IMR-90 (cell line): Measurements from ENCODE around the gene EBF4. TPM values are rescaled to one million over a fixed set of nuclear protein-coding genes. Genes with fewer than 3 reads are reported as not detected.

ENCODE experiments used
- ATAC-seq: fragments of 200-7000 bp; cut with Tn5 transposase; 2 replicates; pipeline ENCODE4 v1.9.1; 2020; ENCODE audit warnings: low read depth, mild to moderate bottlenecking, moderate library complexity
- BruUV-seq: library from RNA; stranded (reverse); fragments of 400-500 nt; replicated peaks from 2 replicates; lab custom pipeline; 2021; lab: Mats Ljungman, UMichigan
- CTCF ChIA-PET: fragments of 300-600 bp; formaldehyde crosslinking; extraction: SDS; loops from one replicate; lab custom pipeline; 2021; ENCODE audit warnings: antibody characterized with exemption; lab: Yijun Ruan, JAX
- POLR2A ChIA-PET: fragments of 300-600 bp; sonication (Branson Sonifier 250); formaldehyde crosslinking; loops from one replicate; lab custom pipeline; 2022; ENCODE audit warnings: antibody characterized with exemption; ENCODE audit not compliant: unreplicated experiment; lab: Charles Lee
- DNase-seq: peaks from one replicate; pipeline ENCODE4 v3.0.0; 2013
- H2AFZ ChIP-seq: replicated peaks from 2 replicates; pipeline ENCODE3; 2013; ENCODE audit warnings: low read length, mild to moderate bottlenecking; ENCODE audit not compliant: poor library complexity
- H2AK5ac ChIP-seq: 2 replicates; pipeline ENCODE4 v1.6.1; 2013; ENCODE audit warnings: low read depth, low read length, inconsistent platforms
- H2AK9ac ChIP-seq: replicated peaks from 2 replicates; pipeline ENCODE3; 2013; ENCODE audit warnings: mild to moderate bottlenecking, low read depth, low read length, moderate library complexity; ENCODE audit not compliant: poor library complexity
- H2BK120ac ChIP-seq: 2 replicates; pipeline ENCODE4 v1.6.1; 2013; ENCODE audit warnings: low read depth, low read length, inconsistent platforms
- H2BK15ac ChIP-seq: 3 replicates; pipeline ENCODE4 v1.6.1; 2013; ENCODE audit warnings: low read depth, low read length, inconsistent platforms
- H2BK20ac ChIP-seq: 2 replicates; pipeline ENCODE4 v1.6.1; 2013; ENCODE audit warnings: low read depth, mild to moderate bottlenecking, inconsistent platforms, low read length, moderate library complexity
- H2BK5ac ChIP-seq: 2 replicates; pipeline ENCODE4 v1.6.1; 2013; ENCODE audit warnings: mild to moderate bottlenecking, low read depth, low read length, inconsistent platforms; ENCODE audit not compliant: poor library complexity, severe bottlenecking
- H3K14ac ChIP-seq: replicated peaks from 2 replicates; pipeline ENCODE4 v1.6.1; 2013; ENCODE audit warnings: low read depth, low read length, inconsistent platforms
- H3K18ac ChIP-seq: 2 replicates; pipeline ENCODE4 v1.6.1; 2013; ENCODE audit warnings: low read depth, low read length, control low read depth
- H3K23ac ChIP-seq: 2 replicates; pipeline ENCODE4 v1.6.1; 2013; ENCODE audit warnings: low read depth, low read length, inconsistent platforms
- H3K27ac ChIP-seq: 2 replicates; pipeline ENCODE4 v1.5.1; 2013; ENCODE audit warnings: mild to moderate bottlenecking, control low read depth, low read length; ENCODE audit not compliant: insufficient read depth
- H3K27me3 ChIP-seq: 2 replicates; pipeline ENCODE4 v1.6.1; 2013; ENCODE audit warnings: low read length; ENCODE audit not compliant: control insufficient read depth, insufficient read depth
- H3K36me3 ChIP-seq: 2 replicates; pipeline ENCODE4 v1.6.1; 2013; ENCODE audit warnings: low read length, mixed read lengths; ENCODE audit not compliant: control insufficient read depth, insufficient read depth
- H3K4ac ChIP-seq: 2 replicates; pipeline ENCODE4 v1.6.1; 2013; ENCODE audit warnings: low read depth, low read length, inconsistent platforms
- H3K4me1 ChIP-seq: 2 replicates; pipeline ENCODE4 v1.6.1; 2013; ENCODE audit warnings: low read length, mixed read lengths; ENCODE audit not compliant: control insufficient read depth, insufficient read depth
- H3K4me2 ChIP-seq: 2 replicates; pipeline ENCODE4 v1.6.1; 2013; ENCODE audit warnings: low read depth, mild to moderate bottlenecking, control low read depth, low read length, moderate library complexity
- H3K4me3 ChIP-seq: 2 replicates; pipeline ENCODE4 v1.5.1; 2013; ENCODE audit warnings: low read depth, mild to moderate bottlenecking, control low read depth, low read length, moderate library complexity; ENCODE audit not compliant: insufficient read depth
- H3K56ac ChIP-seq: 2 replicates; pipeline ENCODE4 v1.6.1; 2013; ENCODE audit warnings: low read length, inconsistent platforms; ENCODE audit not compliant: insufficient read depth; ENCODE audit errors: extremely low read depth
- H3K79me1 ChIP-seq, 2 experiments: 2 replicates each; pipeline ENCODE4 v1.6.1; 2013; ENCODE audit warnings: low read length in 2 of 2, inconsistent platforms in 1 of 2, low read depth in 1 of 2
- H3K9ac ChIP-seq: 2 replicates; pipeline ENCODE4 v1.6.1; 2013; ENCODE audit warnings: low read depth, low read length, control low read depth
- H3K9me1 ChIP-seq: 2 replicates; pipeline ENCODE4 v1.6.1; 2013; ENCODE audit warnings: low read length, inconsistent platforms; ENCODE audit not compliant: insufficient read depth
- H3K9me3 ChIP-seq: 2 replicates; pipeline ENCODE4 v1.6.1; 2013; ENCODE audit warnings: low read length; ENCODE audit not compliant: control insufficient read depth, insufficient read depth
- H4K20me1 ChIP-seq: 2 replicates; pipeline ENCODE4 v1.6.1; 2013; ENCODE audit warnings: low read length, inconsistent platforms; ENCODE audit not compliant: insufficient read depth
- H4K5ac ChIP-seq: 2 replicates; pipeline ENCODE4 v1.6.1; 2013; ENCODE audit warnings: mild to moderate bottlenecking, low read depth, low read length, control low read depth
- H4K8ac ChIP-seq, 2 experiments: 2 replicates each; pipeline ENCODE4 v1.6.1; 2013; ENCODE audit warnings: low read depth in 2 of 2, low read length in 2 of 2, control low read depth in 1 of 2, inconsistent platforms in 1 of 2
- H4K91ac ChIP-seq: 2 replicates; pipeline ENCODE4 v1.6.1; 2013; ENCODE audit warnings: low read depth, low read length, inconsistent platforms; ENCODE audit not compliant: insufficient read depth
- BHLHE40 ChIP-seq: fragments of 150-350 bp; IDR thresholded peaks from 2 replicates; pipeline ENCODE4 v1.6.1; 2016; ENCODE audit warnings: mild to moderate bottlenecking, low read depth, low read length
- CEBPB ChIP-seq: IDR thresholded peaks from 2 replicates; pipeline ENCODE4 v1.6.1; 2012; ENCODE audit warnings: low read depth, low read length, improper control_type of control experiment
- CHD1 ChIP-seq: IDR thresholded peaks from 2 replicates; pipeline ENCODE4 v1.6.1; 2012; ENCODE audit warnings: low read depth, low read length, improper control_type of control experiment
- ELK1 ChIP-seq: fragments of 150-350 bp; IDR thresholded peaks from 2 replicates; pipeline ENCODE4 v1.6.1; 2016; ENCODE audit warnings: low read depth, mild to moderate bottlenecking, low read length, moderate library complexity, borderline replicate concordance
- FOS ChIP-seq: fragments of 150-350 bp; IDR thresholded peaks from 2 replicates; pipeline ENCODE4 v1.6.1; 2016; ENCODE audit warnings: low read depth, low read length
- MAFK ChIP-seq: IDR thresholded peaks from 2 replicates; pipeline ENCODE4 v1.6.1; 2012; ENCODE audit warnings: low read depth, low read length, improper control_type of control experiment
- MAZ ChIP-seq: IDR thresholded peaks from 2 replicates; pipeline ENCODE4 v1.6.1; 2012; ENCODE audit warnings: low read depth, mild to moderate bottlenecking, low read length, improper control_type of control experiment, moderate library complexity, borderline replicate concordance
- MXI1 ChIP-seq: IDR thresholded peaks from 2 replicates; pipeline ENCODE4 v1.6.1; 2012; ENCODE audit warnings: low read depth, mild to moderate bottlenecking, low read length, moderate library complexity, borderline replicate concordance
- NFE2L2 ChIP-seq: fragments of 150-350 bp; IDR thresholded peaks from 2 replicates; pipeline ENCODE4 v1.6.1; 2016; ENCODE audit warnings: low read depth, mild to moderate bottlenecking, low read length
- POLR2A ChIP-seq: IDR thresholded peaks from 2 replicates; pipeline ENCODE4 v1.6.1; 2012; ENCODE audit warnings: mild to moderate bottlenecking, low read depth, low read length
- RAD21 ChIP-seq: IDR thresholded peaks from 2 replicates; pipeline ENCODE4 v1.6.1; 2012; ENCODE audit warnings: low read length, improper control_type of control experiment
- RCOR1 ChIP-seq: IDR thresholded peaks from 2 replicates; pipeline ENCODE4 v1.6.1; 2012; ENCODE audit warnings: mild to moderate bottlenecking, low read length, improper control_type of control experiment; ENCODE audit not compliant: insufficient replicate concordance
- RFX5 ChIP-seq: IDR thresholded peaks from 2 replicates; pipeline ENCODE4 v1.8.0; 2012; ENCODE audit warnings: low read depth, mild to moderate bottlenecking, low read length, moderate library complexity
- SMC3 ChIP-seq: fragments of 150-350 bp; IDR thresholded peaks from 2 replicates; pipeline ENCODE4 v1.6.1; 2016; ENCODE audit warnings: low read depth, mild to moderate bottlenecking, antibody characterized with exemption, low read length, moderate library complexity
- WGBS, 2 experiments: methylation state at CpG; one replicate each; pipeline versions ENCODE4 v1.1.5 to v1.1.7; 2013; ENCODE audit warnings: missing lambda C conversion rate in 2 of 2; ENCODE audit not compliant: insufficient read length in 1 of 2; ENCODE audit errors: extremely low coverage in 2 of 2; 5-methylcytosine and 5-hydroxymethylcytosine counted together
- dilution Hi-C: fragments of 300-500 bp; cut with HindIII; formaldehyde crosslinking; loops from one replicate; pipeline ENCODE4 v1.14.3; 2018; ENCODE audit warnings: low sequenced_read_pairs; ENCODE audit not compliant: unreplicated experiment
- in situ Hi-C: fragments of 300-500 bp; cut with MboI; formaldehyde crosslinking; loops from 3 replicates; pipeline ENCODE4 v1.14.3; 2019; ENCODE audit warnings: low sequenced_read_pairs, inconsistent platforms, mixed read lengths
- intact Hi-C: fragments of 100-400 bp; cut with micrococcal nuclease; formaldehyde crosslinking; loops from 2 replicates; pipeline ENCODE4 v1.10.0; 2022
- polyA plus RNA-seq, 3 experiments: library from polyadenylated mRNA; depleted of rRNA; stranded (reverse); fragments of >200 nt; gene quantifications; 2 replicates each; pipeline ENCODE4 v1.2.3, GENCODE V29; 2012; ENCODE audit warnings: low replicate concordance in 1 of 3
- total RNA-seq: library from RNA; depleted of rRNA; stranded (reverse); fragments of >200 nt; gene quantifications from 2 replicates; pipeline ENCODE4 v1.2.3, GENCODE V29; 2012
- TF ChIP-seq, protein P1 (sequence below): fragments of 150-350 bp; IDR thresholded peaks from 2 replicates; pipeline ENCODE4 v1.6.1; 2017; ENCODE audit warnings: mild to moderate bottlenecking, antibody characterized with exemption, low read length, low read depth
- TF ChIP-seq, protein P2 (sequence below): conservative IDR thresholded peaks from 2 replicates; pipeline ENCODE4 v1.5.1; 2012; ENCODE audit warnings: mild to moderate bottlenecking, low read depth, low read length, improper control_type of control experiment

The EBF4 gene
- total and polyA plus RNA-seq, 2 of the 4 experiments (the other 2 are of a cell fraction): 0.18 to 1.1 TPM

DNA sequence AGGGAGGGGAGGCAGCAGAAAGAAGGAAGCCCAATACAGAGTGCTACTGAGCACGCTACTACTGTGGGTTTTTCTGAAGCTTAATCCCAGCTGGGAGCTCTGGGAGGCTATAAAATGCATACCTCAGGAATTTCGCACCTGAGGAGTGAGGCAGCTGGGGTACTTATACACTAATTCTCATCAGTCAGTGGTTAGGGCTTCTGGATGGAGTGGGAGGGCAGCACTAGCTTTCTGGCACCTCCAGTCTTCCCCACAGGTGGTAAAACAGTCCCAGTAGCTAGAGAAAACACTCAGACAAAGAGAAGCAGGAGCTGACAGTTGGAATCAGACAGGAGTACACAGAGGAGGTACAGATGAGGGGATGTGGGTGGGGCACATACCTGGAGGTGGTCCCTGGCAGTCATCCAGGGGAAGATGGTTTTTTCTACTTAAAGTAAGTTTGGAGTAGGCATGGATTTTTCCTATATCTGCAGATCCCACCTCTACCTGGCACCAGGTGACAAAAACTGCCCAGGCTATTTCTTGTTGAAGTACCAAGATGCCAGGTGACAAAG lies 70.1 kb downstream of the EBF4 start:
- Histone ChIP-seq H2BK5ac (no peak overlapping the region), H2AK5ac (no peak overlapping the region), H3K14ac (no peak overlapping the region), H3K9me3 (no peaks in the 10 kb centered on the region), H3K4me3 (no peak overlapping the region), H4K91ac (no peak overlapping the region), H3K4ac (no peak overlapping the region), H3K4me1 (peaks cover under 1% of the 10 kb centered on the region; the same call in 1 of the 2 replicates), H2BK20ac (no peak overlapping the region), H2BK120ac (no peak overlapping the region), H3K9me1 (no peaks in the 10 kb centered on the region), H3K36me3 (no peaks in the 10 kb centered on the region), H3K9ac (no peak overlapping the region), H4K5ac (no peak overlapping the region), H4K8ac (no peak overlapping the region), H2AK9ac (no peak overlapping the region), H2BK15ac (no peak overlapping the region), H3K18ac (no peak overlapping the region), H3K23ac (no peak overlapping the region), H4K20me1 (no peaks in the 10 kb centered on the region), H3K27me3 (peaks cover 11% of the 10 kb centered on the region), H3K4me2 (no peak overlapping the region), H3K56ac (no peak overlapping the region), H3K27ac (no peak overlapping the region), H3K79me1 (no peaks in the 10 kb centered on the region), H2AFZ (no peak overlapping the region)
- TF ChIP-seq MAZ (no peak), FOS (no peak), CEBPB (no peak), BHLHE40 (no peak), RFX5 (no peak), MXI1 (no peak), CHD1 (no peak), NFE2L2 (no peak), RCOR1 (no peak), RAD21 (no peak), SMC3 (no peak), POLR2A (no peak), ELK1 (no peak), MAFK (no peak)
- TF ChIP-seq, protein P1, sequence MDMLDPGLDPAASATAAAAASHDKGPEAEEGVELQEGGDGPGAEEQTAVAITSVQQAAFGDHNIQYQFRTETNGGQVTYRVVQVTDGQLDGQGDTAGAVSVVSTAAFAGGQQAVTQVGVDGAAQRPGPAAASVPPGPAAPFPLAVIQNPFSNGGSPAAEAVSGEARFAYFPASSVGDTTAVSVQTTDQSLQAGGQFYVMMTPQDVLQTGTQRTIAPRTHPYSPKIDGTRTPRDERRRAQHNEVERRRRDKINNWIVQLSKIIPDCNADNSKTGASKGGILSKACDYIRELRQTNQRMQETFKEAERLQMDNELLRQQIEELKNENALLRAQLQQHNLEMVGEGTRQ: no peak
- TF ChIP-seq, protein P2, sequence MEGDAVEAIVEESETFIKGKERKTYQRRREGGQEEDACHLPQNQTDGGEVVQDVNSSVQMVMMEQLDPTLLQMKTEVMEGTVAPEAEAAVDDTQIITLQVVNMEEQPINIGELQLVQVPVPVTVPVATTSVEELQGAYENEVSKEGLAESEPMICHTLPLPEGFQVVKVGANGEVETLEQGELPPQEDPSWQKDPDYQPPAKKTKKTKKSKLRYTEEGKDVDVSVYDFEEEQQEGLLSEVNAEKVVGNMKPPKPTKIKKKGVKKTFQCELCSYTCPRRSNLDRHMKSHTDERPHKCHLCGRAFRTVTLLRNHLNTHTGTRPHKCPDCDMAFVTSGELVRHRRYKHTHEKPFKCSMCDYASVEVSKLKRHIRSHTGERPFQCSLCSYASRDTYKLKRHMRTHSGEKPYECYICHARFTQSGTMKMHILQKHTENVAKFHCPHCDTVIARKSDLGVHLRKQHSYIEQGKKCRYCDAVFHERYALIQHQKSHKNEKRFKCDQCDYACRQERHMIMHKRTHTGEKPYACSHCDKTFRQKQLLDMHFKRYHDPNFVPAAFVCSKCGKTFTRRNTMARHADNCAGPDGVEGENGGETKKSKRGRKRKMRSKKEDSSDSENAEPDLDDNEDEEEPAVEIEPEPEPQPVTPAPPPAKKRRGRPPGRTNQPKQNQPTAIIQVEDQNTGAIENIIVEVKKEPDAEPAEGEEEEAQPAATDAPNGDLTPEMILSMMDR: no peak
- POLR2A ChIA-PET: no interaction called here
- CTCF ChIA-PET: no interaction called here
- dilution Hi-C loops (no loop called here), intact Hi-C loops (no loop called here), in situ Hi-C loops (no loop called here)
- no peak for DNase-seq
- WGBS, 2 experiments: 40% methylated on average over 1 of the region's 2 CpGs; no CpG with 5 or more reads in 1 of the 2 experiments
- BruUV-seq: no TSS peak
- ATAC-seq: no peak
